NAMALWA (cell line): ENCODE measurements around the gene MPEG1.
A peak's percentile ranks its signal among the peaks of the same experiment; 100 is the strongest.

ENCODE experiments used
- DNase-seq: peaks from one replicate; pipeline ENCODE4 v3.0.0-alpha.2; 2015; ENCODE audit warnings: low spot score

MPEG1 gene

GRCh38 chr11:59218893-59219292 lies 6.2 kb upstream of the MPEG1 start:
- no peak for DNase-seq

DNA sequence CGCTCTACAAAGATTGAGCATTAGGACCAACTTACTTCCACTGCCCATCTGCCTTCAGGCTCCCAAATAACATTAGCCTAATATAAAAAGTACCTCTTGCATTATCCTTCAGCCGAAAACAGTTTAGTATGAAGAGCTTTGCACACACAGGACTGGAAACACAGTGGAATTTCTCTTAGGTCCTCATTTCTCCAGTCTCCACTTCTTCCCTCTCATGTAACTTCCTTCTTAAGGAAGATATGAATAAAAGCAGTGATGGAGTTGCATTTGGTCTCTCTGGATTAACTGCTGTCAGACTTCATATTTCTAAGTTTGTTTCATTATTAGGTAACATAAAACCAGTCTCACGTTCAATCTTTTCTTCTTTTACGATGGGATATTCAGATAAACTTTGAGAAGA lies 5.6 kb upstream of the MPEG1 start:
- no peak for DNase-seq

DNA sequence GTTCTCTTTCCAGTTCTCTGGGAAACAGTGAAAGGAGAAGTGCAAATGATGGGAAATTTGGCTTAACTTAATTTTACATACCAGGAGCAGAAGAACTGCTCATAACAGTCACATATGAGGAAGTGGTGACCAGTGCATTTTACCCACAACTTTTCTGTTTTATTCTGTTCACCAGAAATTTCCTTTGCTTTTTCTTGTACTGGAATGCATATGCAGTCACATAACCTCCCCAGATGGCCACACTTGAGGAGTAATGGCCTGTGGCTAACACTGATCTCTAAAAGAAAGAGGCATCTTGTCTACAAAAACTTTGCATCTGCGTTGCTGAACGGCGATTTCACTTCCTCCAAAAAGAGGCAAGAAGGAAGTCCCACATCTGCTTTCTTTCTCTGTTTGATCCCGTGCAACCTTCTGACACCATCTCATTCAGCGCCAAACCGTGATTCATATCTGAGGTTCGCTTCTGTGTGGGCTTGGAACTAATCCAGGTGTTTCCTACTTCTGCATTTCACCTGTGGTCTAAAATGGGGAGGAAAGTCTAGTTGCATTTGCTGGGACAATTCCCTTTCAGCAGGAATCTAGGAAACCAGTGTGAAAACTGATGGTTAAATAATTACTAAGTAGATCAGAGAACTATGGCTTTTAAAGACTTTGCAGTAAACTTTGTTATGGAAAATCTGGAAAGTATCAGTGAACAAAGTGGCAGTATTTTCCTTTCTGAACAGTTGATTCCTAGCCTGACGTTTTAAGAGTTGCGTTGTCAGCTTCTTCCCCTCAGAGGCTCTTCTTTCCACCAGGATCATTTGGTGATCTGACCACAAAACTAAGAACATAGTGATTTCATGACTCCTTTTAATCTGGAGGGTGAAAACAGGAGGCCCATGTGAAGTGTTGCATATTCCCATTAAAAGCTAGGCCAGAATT lies 4.2 kb upstream of the MPEG1 start:
- DNase-seq: peak; percentile 96

GRCh38 chr11:59214141-59214893 lies 1.6 kb upstream of the MPEG1 start:
- no peak for DNase-seq

GRCh38 chr11:59212222-59212621 lies 505 bp downstream of the MPEG1 start:
- no peak for DNase-seq

DNA sequence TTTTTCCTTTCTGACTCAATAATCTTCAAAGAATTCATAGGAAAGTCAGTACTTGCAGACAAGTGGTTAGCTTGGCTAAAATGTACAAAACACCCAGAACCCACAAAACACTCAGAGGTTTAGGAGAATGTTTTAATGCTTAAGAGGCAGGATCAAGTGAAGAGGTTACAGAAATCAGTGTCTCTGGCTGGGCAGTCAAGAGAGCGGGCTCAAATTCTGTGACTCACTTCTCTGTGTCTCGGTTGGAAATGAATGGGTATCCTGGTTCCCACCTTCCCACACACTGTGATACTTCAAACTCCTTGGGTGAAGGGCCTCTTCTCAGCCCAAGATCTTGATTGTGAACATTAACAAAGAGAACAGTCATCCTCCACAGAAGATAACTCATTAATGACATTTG lies 3.8 kb downstream of the MPEG1 start:
- no peak for DNase-seq

- peak; percentile 74 for DNase-seq
These were observed 4.7 kb downstream of the MPEG1 start for GRCh38 chr11:59207988-59208451.

- DNase-seq: peak; percentile 41
These were observed 6.1 kb downstream of the MPEG1 start for GRCh38 chr11:59206635-59207034.

- no peak for DNase-seq
These were observed 7.1 kb downstream of the MPEG1 start for GRCh38 chr11:59205648-59206047.

- DNase-seq: no peak
These were observed 8.0 kb downstream of the MPEG1 start for GRCh38 chr11:59204746-59205145.

GRCh38 chr11:59201353-59201752 lies 11.4 kb downstream of the MPEG1 start:
- no peak for DNase-seq

- no peak for DNase-seq
These were observed 12.3 kb downstream of the MPEG1 start for GRCh38 chr11:59200423-59200746.

DNA sequence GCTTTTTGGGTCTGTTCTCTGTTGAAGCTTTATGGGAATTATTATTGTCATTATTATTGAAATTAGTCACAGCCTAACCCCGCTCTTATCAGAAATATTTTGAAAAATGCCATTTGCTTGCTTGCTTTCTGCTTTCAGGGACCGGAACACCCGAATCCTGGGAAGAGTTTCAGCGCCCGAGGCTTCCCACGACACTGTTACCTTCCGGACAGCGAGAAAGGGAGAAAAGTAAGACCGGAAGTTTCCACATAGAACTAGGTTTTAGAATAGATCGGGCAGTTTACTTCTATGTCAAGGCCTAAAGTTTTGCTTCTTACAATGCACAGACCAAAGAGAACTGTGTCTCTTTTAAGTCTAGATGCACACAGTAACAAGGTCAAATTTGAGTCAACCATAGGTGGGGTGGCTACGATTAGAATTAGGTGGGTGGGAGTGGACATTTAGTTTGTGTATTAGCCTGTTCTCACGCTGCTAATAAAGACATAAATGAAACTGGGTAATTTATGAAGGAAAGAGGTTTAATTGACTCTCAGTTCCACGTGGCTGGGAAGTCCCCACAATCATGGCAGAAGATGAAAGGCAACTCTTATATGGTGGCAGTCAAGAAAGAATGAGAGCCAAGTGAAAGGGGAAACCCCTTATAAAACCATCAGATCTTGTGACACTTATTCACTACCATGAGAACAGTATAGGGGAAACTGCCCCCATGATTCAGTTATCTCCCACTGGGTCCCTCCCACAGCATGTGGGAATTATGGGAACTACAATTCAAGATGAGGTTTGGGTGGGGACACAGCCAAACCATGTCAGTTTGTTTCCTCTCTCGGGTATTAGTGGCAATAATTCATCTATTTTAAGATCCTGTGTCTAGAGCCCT lies 12.9 kb downstream of the MPEG1 start:
- DNase-seq: no peak

DNA sequence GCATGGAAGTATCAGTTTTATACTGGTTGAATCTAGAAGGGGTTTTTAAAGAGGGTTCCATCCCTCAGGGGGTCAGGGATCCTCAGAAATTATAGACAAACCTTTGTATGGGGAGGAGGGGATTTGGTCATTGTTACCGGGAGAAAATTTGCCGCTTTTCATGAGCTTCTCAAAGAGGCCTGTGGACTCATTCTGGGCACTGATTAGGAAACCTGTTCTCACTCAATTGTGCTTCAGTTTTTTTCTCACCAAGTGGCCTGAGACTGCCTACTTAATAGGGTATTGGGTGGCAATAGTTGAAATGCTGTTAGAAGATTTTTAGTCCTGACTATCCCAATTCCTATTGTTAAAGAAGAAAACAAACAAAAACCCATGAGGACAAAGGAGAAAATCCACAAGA lies 14.0 kb downstream of the MPEG1 start:
- no peak for DNase-seq

GRCh38 chr11:59197991-59198390 lies 14.7 kb downstream of the MPEG1 start:
- DNase-seq: no peak

GRCh38 chr11:59196777-59197176 lies 15.9 kb downstream of the MPEG1 start:
- no peak for DNase-seq

DNA sequence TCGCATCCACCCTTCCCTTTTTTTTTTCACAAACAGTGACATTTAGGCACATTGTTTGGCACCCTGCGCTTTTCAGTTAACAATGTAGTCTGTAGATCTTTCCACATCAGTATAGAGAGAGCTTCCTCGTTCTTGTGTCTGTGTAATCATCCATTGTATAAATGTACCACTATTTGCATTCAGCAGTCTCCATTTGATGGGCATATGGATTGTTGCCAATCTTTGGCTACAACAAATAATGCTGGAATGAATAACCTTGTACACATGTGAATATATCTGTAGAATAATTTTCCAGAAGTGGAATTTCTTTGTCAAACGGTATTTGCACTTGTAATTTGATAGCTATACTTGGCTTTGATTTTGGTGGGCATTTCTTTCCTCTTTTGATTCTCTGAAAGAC lies 17.1 kb downstream of the MPEG1 start:
- no peak for DNase-seq

GRCh38 chr11:59193587-59194130 lies 19.1 kb downstream of the MPEG1 start:
- DNase-seq: no peak

GRCh38 chr11:59192446-59193020 lies 20.2 kb downstream of the MPEG1 start:
- no peak for DNase-seq

DNA sequence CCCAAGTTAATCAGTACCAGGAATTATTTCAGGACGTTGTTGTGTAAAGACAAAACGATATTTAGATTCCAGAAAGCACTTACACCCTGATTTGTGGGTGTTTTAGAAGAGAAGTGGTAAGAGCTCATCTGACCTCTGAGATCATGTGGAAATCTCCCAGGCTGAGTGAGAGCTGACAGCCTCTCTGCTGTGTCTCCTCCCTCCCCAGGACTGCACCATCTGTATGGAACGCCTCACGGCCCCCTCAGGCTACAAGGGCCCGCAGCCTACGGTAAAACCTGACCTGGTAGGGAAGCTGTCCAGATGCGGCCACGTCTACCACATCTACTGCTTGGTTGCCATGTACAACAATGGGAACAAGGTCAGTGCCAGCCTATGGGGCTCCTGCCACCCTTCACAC lies 20.8 kb downstream of the MPEG1 start:
- DNase-seq: no peak

- no peak for DNase-seq
These were observed 21.6 kb downstream of the MPEG1 start for GRCh38 chr11:59191095-59191494.

GRCh38 chr11:59189986-59190385 lies 22.7 kb downstream of the MPEG1 start:
- DNase-seq: no peak
